ENCODE measurements around the gene C16orf86. TPM values are rescaled to one million over a fixed set of nuclear protein-coding genes. Genes with fewer than 3 reads are reported as not detected.
A peak's percentile ranks its signal among the peaks of the same experiment; 100 is the strongest.

The C16orf86 gene
- total RNA-seq, 1 donor from 2014 or later = 5.3 TPM

DNA sequence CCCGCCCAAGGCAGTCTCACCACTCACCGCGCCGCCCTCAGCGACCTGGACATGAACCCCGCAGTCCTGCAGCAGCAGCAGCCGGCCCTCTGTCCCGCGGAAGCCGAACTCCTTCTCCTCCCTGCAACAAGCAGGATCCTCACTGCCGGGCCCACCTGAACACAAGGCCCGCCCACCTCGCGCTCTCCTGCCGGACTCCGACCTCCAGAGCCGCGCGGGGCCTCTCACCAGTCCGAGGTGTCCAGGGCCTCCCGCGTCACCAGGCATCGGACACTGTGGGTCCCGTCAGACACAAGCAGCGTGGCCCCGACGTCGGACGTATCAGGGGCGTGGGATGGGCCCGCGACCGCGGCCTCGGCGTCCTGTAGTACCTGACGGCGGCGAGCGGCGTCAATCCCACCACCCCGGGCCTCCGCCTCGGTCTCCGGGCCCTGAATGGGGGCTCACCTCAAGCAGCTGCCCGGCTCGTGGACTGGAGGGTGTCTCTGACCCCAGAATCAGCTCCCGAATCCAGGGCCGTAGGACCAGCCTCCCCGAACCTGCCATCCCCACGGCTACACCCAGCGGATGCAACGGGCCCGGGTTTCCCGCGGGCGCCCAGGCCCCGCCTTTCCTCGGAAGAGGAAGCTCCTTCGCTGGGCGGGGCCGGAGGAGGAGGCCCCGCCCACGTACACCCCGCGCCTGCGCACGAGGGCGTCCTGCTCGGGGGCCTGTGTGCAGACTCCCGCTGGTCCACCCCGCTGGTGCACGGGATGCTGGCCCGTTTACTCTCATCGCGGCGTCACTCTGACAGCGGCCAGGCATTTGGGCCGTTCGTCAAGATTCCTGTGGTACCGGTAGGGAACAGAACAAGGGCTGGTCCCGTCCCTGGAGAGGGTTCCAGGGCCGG lies 6.7 kb upstream of the C16orf86 start, which contains the start of gene ACD:
Gene ACD (minus strand): TSS at position 586 of the 889 bp plus-strand sequence. CDS start 40 bp downstream, at position 546.
- DNase-seq = peak; percentile 93
- Histone ChIP-seq H3K27me3 (ENCODE audit: low read depth) (peaks cover 2% of the 10 kb centered on the region), H3K36me3 (peaks cover 34% of the 10 kb centered on the region), H3K4me3 (peak within 1 kb of the TSS; percentile 92), H3K4me1 (peaks cover 20% of the 10 kb centered on the region), H3K27ac (peak within 1 kb of the TSS; percentile 94), H3K9me3 (no peaks in the 10 kb centered on the region)
- intact Hi-C loops (cut with DNase I) = no loop called here
- TF ChIP-seq, protein P1, sequence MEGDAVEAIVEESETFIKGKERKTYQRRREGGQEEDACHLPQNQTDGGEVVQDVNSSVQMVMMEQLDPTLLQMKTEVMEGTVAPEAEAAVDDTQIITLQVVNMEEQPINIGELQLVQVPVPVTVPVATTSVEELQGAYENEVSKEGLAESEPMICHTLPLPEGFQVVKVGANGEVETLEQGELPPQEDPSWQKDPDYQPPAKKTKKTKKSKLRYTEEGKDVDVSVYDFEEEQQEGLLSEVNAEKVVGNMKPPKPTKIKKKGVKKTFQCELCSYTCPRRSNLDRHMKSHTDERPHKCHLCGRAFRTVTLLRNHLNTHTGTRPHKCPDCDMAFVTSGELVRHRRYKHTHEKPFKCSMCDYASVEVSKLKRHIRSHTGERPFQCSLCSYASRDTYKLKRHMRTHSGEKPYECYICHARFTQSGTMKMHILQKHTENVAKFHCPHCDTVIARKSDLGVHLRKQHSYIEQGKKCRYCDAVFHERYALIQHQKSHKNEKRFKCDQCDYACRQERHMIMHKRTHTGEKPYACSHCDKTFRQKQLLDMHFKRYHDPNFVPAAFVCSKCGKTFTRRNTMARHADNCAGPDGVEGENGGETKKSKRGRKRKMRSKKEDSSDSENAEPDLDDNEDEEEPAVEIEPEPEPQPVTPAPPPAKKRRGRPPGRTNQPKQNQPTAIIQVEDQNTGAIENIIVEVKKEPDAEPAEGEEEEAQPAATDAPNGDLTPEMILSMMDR (IDR thresholded peaks at IDR 0.05) = no peak
- ATAC-seq = peak; percentile 95

DNA sequence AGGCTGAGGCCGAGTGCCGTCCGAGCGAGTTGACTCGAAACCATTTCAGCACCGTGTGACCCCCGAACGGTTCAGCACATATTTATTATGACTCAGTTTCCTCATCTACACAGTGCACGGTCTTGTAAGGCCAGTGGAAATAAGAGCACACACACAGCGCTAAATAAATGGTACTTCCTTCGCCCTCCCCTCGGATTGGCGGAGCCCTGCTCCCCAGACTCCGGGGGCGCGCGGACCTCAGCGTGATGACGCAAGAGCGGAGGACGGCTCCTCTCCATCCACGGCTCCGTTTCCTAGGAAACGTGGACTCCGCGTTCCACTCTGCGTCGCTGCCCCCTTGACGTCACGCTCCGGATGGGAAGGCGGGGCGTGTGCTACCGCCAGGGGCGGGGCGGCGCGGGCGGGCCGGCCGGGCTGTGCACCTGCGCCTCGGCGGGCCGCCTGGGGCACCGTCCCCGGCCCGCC lies 6.0 kb upstream of the C16orf86 start, which contains the start of gene PARD6A:
Gene PARD6A (plus strand): TSS at position 397 of the 465 bp plus-strand sequence. CDS start 79 bp downstream, outside the sequence.
- DNase-seq (peak; percentile 97), ATAC-seq (peak; percentile 89 to 90)
- TF ChIP-seq, protein P1 (IDR thresholded peaks at IDR 0.05) = no peak
- Histone ChIP-seq H3K27ac (peak within 1 kb of the TSS; percentile 94), H3K4me3 (peak within 1 kb of the TSS; percentile 92), H3K27me3 (ENCODE audit: low read depth) (no peaks in the 10 kb centered on the region), H3K36me3 (peaks cover 34% of the 10 kb centered on the region), H3K4me1 (peaks cover 24% of the 10 kb centered on the region), H3K9me3 (no peaks in the 10 kb centered on the region)
- intact Hi-C loops (cut with DNase I) = no loop called here

DNA sequence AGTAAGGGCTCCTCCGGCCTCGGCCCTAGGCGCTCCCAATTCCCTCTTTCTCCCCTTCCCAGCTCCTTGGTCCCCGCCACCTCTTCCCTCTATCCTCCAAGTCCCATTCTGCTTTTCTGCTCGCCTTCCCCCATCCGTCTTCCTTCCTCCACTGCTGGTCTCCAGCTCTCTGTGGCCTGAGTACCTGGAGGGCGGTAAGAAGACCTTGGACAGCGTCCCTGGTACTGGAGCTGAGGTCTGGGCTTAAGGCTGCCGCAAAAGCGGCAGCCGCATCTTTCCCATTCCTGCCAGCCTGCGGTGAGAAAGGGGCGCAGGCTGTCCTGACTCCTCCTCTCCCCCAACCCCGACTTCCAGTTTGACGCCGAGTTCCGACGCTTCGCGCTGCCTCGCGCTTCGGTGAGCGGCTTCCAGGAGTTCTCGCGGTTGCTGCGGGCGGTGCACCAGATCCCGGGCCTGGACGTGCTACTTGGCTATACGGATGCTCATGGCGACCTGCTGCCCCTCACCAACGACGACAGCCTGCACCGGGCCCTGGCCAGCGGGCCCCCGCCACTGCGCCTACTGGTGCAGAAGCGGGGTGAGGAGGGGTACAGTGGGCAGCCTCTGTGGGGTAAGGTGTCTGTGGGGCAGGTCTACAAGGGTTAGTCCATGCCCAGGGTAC lies 5.4 kb upstream of the C16orf86 start:
- intact Hi-C loops (cut with DNase I) = no loop called here
- Histone ChIP-seq H3K27me3 (ENCODE audit: low read depth) (no peaks in the 10 kb centered on the region), H3K4me3 (peak overlapping the region; percentile 92), H3K9me3 (no peaks in the 10 kb centered on the region), H3K4me1 (peaks cover 31% of the 10 kb centered on the region), H3K36me3 (peaks cover 34% of the 10 kb centered on the region), H3K27ac (peak overlapping the region; percentile 94)
- TF ChIP-seq, protein P1 (IDR thresholded peaks at IDR 0.05) = no peak
- ATAC-seq (no peak), DNase-seq (no peak)

DNA sequence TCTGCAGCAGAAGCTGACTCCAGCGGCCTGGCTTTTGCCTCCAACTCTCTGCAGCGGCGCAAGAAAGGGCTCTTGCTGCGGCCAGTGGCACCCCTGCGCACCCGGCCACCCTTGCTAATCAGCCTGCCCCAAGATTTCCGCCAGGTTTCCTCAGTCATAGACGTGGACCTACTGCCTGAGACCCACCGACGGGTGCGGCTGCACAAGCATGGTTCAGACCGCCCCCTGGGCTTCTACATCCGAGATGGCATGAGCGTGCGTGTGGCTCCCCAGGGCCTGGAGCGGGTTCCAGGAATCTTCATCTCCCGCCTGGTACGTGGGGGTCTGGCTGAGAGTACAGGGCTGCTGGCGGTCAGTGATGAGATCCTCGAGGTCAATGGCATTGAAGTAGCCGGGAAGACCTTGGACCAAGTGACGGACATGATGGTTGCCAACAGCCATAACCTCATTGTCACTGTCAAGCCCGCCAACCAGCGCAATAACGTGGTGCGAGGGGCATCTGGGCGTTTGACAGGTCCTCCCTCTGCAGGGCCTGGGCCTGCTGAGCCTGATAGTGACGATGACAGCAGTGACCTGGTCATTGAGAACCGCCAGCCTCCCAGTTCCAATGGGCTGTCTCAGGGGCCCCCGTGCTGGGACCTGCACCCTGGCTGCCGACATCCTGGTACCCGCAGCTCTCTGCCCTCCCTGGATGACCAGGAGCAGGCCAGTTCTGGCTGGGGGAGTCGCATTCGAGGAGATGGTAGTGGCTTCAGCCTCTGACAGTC lies 4.5 kb upstream of the C16orf86 start:
- Histone ChIP-seq H3K27ac (no peak overlapping the region), H3K4me3 (no peak overlapping the region), H3K9me3 (no peaks in the 10 kb centered on the region), H3K4me1 (peaks cover 36% of the 10 kb centered on the region), H3K36me3 (peaks cover 29% of the 10 kb centered on the region), H3K27me3 (ENCODE audit: low read depth) (no peaks in the 10 kb centered on the region)
- DNase-seq (no peak), ATAC-seq (no peak)
- intact Hi-C loops (cut with DNase I) = no loop called here
- TF ChIP-seq, protein P1 (IDR thresholded peaks at IDR 0.05) = no peak

DNA sequence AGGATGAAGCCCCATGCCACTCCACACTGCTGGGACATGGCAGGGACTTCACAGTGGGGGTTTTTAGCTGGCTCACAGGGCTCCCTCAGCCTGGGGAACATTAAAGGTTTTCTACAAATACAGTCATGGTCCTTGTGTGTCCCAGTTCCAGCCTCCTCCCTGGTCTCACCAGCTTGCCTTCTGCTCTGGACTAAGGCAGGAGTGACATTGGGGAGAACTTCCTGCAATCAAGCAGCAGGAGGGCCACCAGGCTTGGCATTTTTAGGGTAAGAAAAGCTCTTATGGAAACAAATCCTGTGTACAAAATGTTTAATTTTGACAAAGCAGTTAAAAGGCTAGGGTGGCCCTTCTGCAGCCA lies 4.0 kb upstream of the C16orf86 start:
- no peak for DNase-seq
- peaks cover 42% of the 10 kb centered on the region for H3K4me1 ChIP-seq
- ATAC-seq = no peak
- intact Hi-C loops (cut with DNase I) = no loop called here
- no peak overlapping the region for H3K4me3 ChIP-seq
- H3K36me3 ChIP-seq = peaks cover 23% of the 10 kb centered on the region
- H3K27ac ChIP-seq = no peak overlapping the region
- H3K27me3 ChIP-seq (ENCODE audit: low read depth) = no peaks in the 10 kb centered on the region
- TF ChIP-seq, protein P1 (IDR thresholded peaks at IDR 0.05) = no peak
- no peaks in the 10 kb centered on the region for H3K9me3 ChIP-seq

Measured in lower lobe of right lung (tissue), 2 donors.